Naive thymus-derived CD4-positive, alpha-beta T cell (primary cell): ENCODE results near the gene FKBP14. TPM values are rescaled to one million over a fixed set of nuclear protein-coding genes. Genes with fewer than 3 reads are reported as not detected.

ENCODE experiments used
- ATAC-seq: fragments of 150-1000 bp; cut with Tn5 transposase; 2 replicates; pipeline ENCODE4 v1.10.0; 2021; ENCODE audit warnings: mild to moderate bottlenecking, moderate library complexity
- CTCF ChIA-PET: fragments of 350-600 bp; sonication (Branson Sonifier 250); formaldehyde crosslinking; loops from one replicate; lab custom pipeline; 2021; ENCODE audit warnings: antibody characterized with exemption; lab: Charles Lee
- POLR2A ChIA-PET: fragments of 350-600 bp; sonication (Branson Sonifier 250); formaldehyde crosslinking; loops from one replicate; lab custom pipeline; 2021; ENCODE audit warnings: antibody characterized with exemption, inconsistent platforms; lab: Charles Lee
- DNase-seq, 9 donors: peaks; one replicate each; pipeline versions ENCODE4 v3.0.0 to v3.0.0-alpha.2; 2020 to 2022; ENCODE audit warnings: mixed read lengths in 1 of 9
- H3K27ac ChIP-seq: one replicate; pipeline ENCODE4 v1.7.0; 2013; ENCODE audit warnings: mild to moderate bottlenecking, low read depth, low read length, moderate library complexity
- H3K27me3 ChIP-seq, 2 donors: one replicate each; pipeline ENCODE4 v1.7.0; 2013; ENCODE audit warnings: low read length in 2 of 2, mild to moderate bottlenecking in 2 of 2, moderate library complexity in 2 of 2; ENCODE audit not compliant: control insufficient read depth in 2 of 2, insufficient read depth in 2 of 2
- H3K36me3 ChIP-seq, 3 experiments: 1 replicate in 2 of 3; 2 replicates in 1 of 3; pipeline ENCODE4 v1.7.0; 2013; ENCODE audit warnings: low read length in 3 of 3, mild to moderate bottlenecking in 3 of 3, moderate library complexity in 1 of 3; ENCODE audit not compliant: insufficient read depth in 3 of 3, control insufficient read depth in 2 of 3
- H3K4me1 ChIP-seq, 2 donors: one replicate each; pipeline ENCODE4 v1.7.0; 2013; ENCODE audit warnings: low read length in 2 of 2, mild to moderate bottlenecking in 2 of 2, moderate library complexity in 1 of 2; ENCODE audit not compliant: control insufficient read depth in 2 of 2, insufficient read depth in 2 of 2
- H3K4me3 ChIP-seq: 2 replicates; pipeline ENCODE4 v1.7.0; 2013; ENCODE audit warnings: mild to moderate bottlenecking, low read length
- H3K9me3 ChIP-seq, 3 experiments: 1 replicate in 2 of 3; 2 replicates in 1 of 3; pipeline ENCODE4 v1.7.0; 2013; ENCODE audit warnings: low read length in 3 of 3; ENCODE audit not compliant: control insufficient read depth in 2 of 3
- H3K27ac Mint-ChIP-seq, 9 donors: one replicate each; pipeline ENCODE4 v1.8.0; 2020 to 2022; ENCODE audit warnings: mixed read lengths in 9 of 9, mild to moderate bottlenecking in 8 of 9, moderate library complexity in 5 of 9, inconsistent platforms in 2 of 9
- H3K27me3 Mint-ChIP-seq, 5 donors: one replicate each; pipeline ENCODE4 v1.8.0; 2021 to 2022; ENCODE audit warnings: mixed read lengths in 5 of 5, mild to moderate bottlenecking in 1 of 5
- H3K36me3 Mint-ChIP-seq, 5 donors: one replicate each; pipeline ENCODE4 v1.8.0; 2020 to 2022; ENCODE audit warnings: mixed read lengths in 5 of 5, mild to moderate bottlenecking in 3 of 5, inconsistent platforms in 1 of 5
- H3K4me1 Mint-ChIP-seq, 7 donors: one replicate each; pipeline ENCODE4 v1.8.0; 2020 to 2022; ENCODE audit warnings: mixed read lengths in 7 of 7, mild to moderate bottlenecking in 3 of 7, inconsistent platforms in 1 of 7
- H3K4me3 Mint-ChIP-seq, 10 donors: one replicate each; pipeline ENCODE4 v1.8.0; 2020 to 2022; ENCODE audit warnings: mild to moderate bottlenecking in 10 of 10, mixed read lengths in 10 of 10, moderate library complexity in 6 of 10, inconsistent platforms in 2 of 10
- H3K9me3 Mint-ChIP-seq, 11 donors: one replicate each; pipeline ENCODE4 v1.8.0; 2020 to 2022; ENCODE audit warnings: mixed read lengths in 11 of 11, mild to moderate bottlenecking in 4 of 11, inconsistent platforms in 1 of 11, moderate library complexity in 1 of 11
- intact Hi-C, 2 donors: fragments of 100-400 bp; cut with micrococcal nuclease; formaldehyde crosslinking; loops; one replicate each; pipeline ENCODE4 v1.15.1; 2023
- polyA plus RNA-seq, 2 donors: library from polyadenylated mRNA; unstranded; fragments of 300-500 nt; fragmentation: Illumina TruSeq; gene quantifications; one replicate each; pipeline ENCODE4 v1.2.3, GENCODE V29; 2021
- total RNA-seq, 6 experiments: library from RNA in 5 of 6; stranded (reverse) in 5 of 6; gene quantifications; 1 replicate in 5 of 6; 2 replicates in 1 of 6; pipeline ENCODE4 v1.2.3 and lab custom pipeline; 2021 to 2026

The FKBP14 gene, protein sequence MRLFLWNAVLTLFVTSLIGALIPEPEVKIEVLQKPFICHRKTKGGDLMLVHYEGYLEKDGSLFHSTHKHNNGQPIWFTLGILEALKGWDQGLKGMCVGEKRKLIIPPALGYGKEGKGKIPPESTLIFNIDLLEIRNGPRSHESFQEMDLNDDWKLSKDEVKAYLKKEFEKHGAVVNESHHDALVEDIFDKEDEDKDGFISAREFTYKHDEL
- 1 to 10 TPM; 4.0 to 6.5 (median 5.3) TPM for total RNA-seq
- polyA plus RNA-seq: 1 to 10 TPM; 1.6 TPM
- 5.9 reads per million, percentile 27 among the genes with 10 or more reads in this experiment for total RNA-seq (lab: John Stamatoyannopoulos, UW)

- peak within 1 kb of the TSS; percentile 79 for H3K4me3 ChIP-seq
- Mint-ChIP-seq H3K9me3 (no peaks in the 10 kb centered on the region), H3K27me3 (no peaks in the 10 kb centered on the region), H3K4me1 (peaks cover 28 to 47% (median 40%) of the 10 kb centered on the region in 7 donors), H3K36me3 (peaks cover 0 to 5% (median 0%) of the 10 kb centered on the region in 5 donors), H3K27ac (peak within 1 kb of the TSS; percentile 74 to 94 (median 88)), H3K4me3 (peak within 1 kb of the TSS in 6 of 10 donors; percentile 85 to 98 (median 89))
- ChIA-PET CTCF (interaction anchor here (0.8 kb wide), 1 partner anchor 35 kb away, joined by 6 read pairs; no protein-coding TSS in a partner anchor), POLR2A (interaction anchor here (0.6 to 2.2 kb wide), 3 partner anchors 108 to 258 kb away, joined by 3 to 7 read pairs (median 4); partner anchors contain the start of genes MTURN and ZNRF2)
- peaks cover 0 to 6% (median 0%) of the 10 kb centered on the region in 3 experiments for H3K36me3 ChIP-seq
- H3K27me3 ChIP-seq: no peaks in the 10 kb centered on the region
- peak; percentile 91 for ATAC-seq
- H3K27ac ChIP-seq: peak within 1 kb of the TSS; percentile 69
- intact Hi-C loops: loop anchor here (1.0 to 5.0 kb wide), 13 partner anchors 38 to 1696 kb away; partner anchors contain the start of genes MINDY4 (in 2 of the 2), NOD1 (in 2 of the 2), SCRN1 (in 2 of the 2) and ZNRF2 (in 2 of the 2)
- no peaks in the 10 kb centered on the region for H3K9me3 ChIP-seq
- peak; percentile 70 to 93 (median 89) for DNase-seq
- H3K4me1 ChIP-seq: peaks cover 6 to 20% of the 10 kb centered on the region in 2 donors
These were observed at the start of gene FKBP14 for GRCh38 chr7:30026229-30027064. FKBP14 (minus strand) TSS chr7:30026702; CDS start chr7:30026508, 194 bp downstream.

GRCh38 chr7:30074422-30075030 lies 48.0 kb upstream of the FKBP14 start:
- ATAC-seq (no peak), DNase-seq (peak in 3 of 9 donors; percentile 4 to 16 (median 11))
- intact Hi-C loops: loop anchor here in 1 of 2 donors (1.0 kb wide), 1 partner anchor 196 kb away; no protein-coding TSS in a partner anchor
- no peaks in the 10 kb centered on the region for H3K9me3 ChIP-seq
- no peak overlapping the region for H3K27ac Mint-ChIP-seq
- no peak overlapping the region for H3K4me3 ChIP-seq
- ChIA-PET POLR2A (no interaction called here), CTCF (interaction anchor here (2.4 kb wide), 1 partner anchor 12 kb away, joined by 13 read pairs; no protein-coding TSS in a partner anchor)
- no peaks in the 10 kb centered on the region for H3K27me3 Mint-ChIP-seq
- peaks cover 0 to 12% (median 0%) of the 10 kb centered on the region in 3 experiments for H3K36me3 ChIP-seq
- H3K9me3 Mint-ChIP-seq: no peaks in the 10 kb centered on the region
- no peak overlapping the region for H3K4me3 Mint-ChIP-seq
- H3K27me3 ChIP-seq: no peaks in the 10 kb centered on the region
- peaks cover 2 to 33% (median 22%) of the 10 kb centered on the region in 5 donors for H3K36me3 Mint-ChIP-seq
- no peaks in the 10 kb centered on the region for H3K4me1 Mint-ChIP-seq
- no peaks in the 10 kb centered on the region for H3K4me1 ChIP-seq
- H3K27ac ChIP-seq: no peak overlapping the region

GRCh38 chr7:30072735-30073134 lies 46.2 kb upstream of the FKBP14 start:
- no peaks in the 10 kb centered on the region for H3K4me1 ChIP-seq
- POLR2A ChIA-PET: no interaction called here
- H3K4me3 ChIP-seq: no peak overlapping the region
- no peaks in the 10 kb centered on the region for H3K27me3 ChIP-seq
- H3K36me3 Mint-ChIP-seq: peaks cover 2 to 25% (median 16%) of the 10 kb centered on the region in 5 donors
- ATAC-seq: no peak
- no peak overlapping the region for H3K27ac ChIP-seq
- intact Hi-C loops: loop anchor here in 1 of 2 donors (2.0 kb wide), 1 partner anchor 62 kb away; the partner anchor contains the start of gene MTURN
- H3K9me3 Mint-ChIP-seq: no peaks in the 10 kb centered on the region
- no peak overlapping the region for H3K27ac Mint-ChIP-seq
- DNase-seq: no peak
- CTCF ChIA-PET: interaction anchor here (2.4 kb wide), 1 partner anchor 10 kb away, joined by 13 read pairs; no protein-coding TSS in a partner anchor
- peaks cover 0 to 4% (median 0%) of the 10 kb centered on the region in 3 experiments for H3K36me3 ChIP-seq
- H3K27me3 Mint-ChIP-seq: no peaks in the 10 kb centered on the region
- no peak overlapping the region for H3K4me3 Mint-ChIP-seq
- H3K4me1 Mint-ChIP-seq: no peaks in the 10 kb centered on the region
- H3K9me3 ChIP-seq: no peaks in the 10 kb centered on the region

GRCh38 chr7:30070052-30070451 lies 43.5 kb upstream of the FKBP14 start:
- Mint-ChIP-seq H3K4me1 (no peaks in the 10 kb centered on the region), H3K9me3 (no peaks in the 10 kb centered on the region), H3K36me3 (peaks cover 2 to 27% (median 10%) of the 10 kb centered on the region in 5 donors), H3K27ac (no peak overlapping the region), H3K4me3 (no peak overlapping the region), H3K27me3 (no peaks in the 10 kb centered on the region)
- H3K4me1 ChIP-seq: no peaks in the 10 kb centered on the region
- H3K27me3 ChIP-seq: no peaks in the 10 kb centered on the region
- CTCF ChIA-PET: interaction anchor here (0.6 kb wide), 1 partner anchor 43 kb away, joined by 3 read pairs; no protein-coding TSS in a partner anchor
- ATAC-seq: no peak
- no peaks in the 10 kb centered on the region for H3K9me3 ChIP-seq
- H3K4me3 ChIP-seq: no peak overlapping the region
- POLR2A ChIA-PET: no interaction called here
- no peak overlapping the region for H3K27ac ChIP-seq
- peaks cover 0 to 4% (median 0%) of the 10 kb centered on the region in 3 experiments for H3K36me3 ChIP-seq
- no peak for DNase-seq
- intact Hi-C loops: no loop called here

- Mint-ChIP-seq H3K4me3 (no peak overlapping the region), H3K27ac (no peak overlapping the region), H3K9me3 (no peaks in the 10 kb centered on the region), H3K27me3 (no peaks in the 10 kb centered on the region), H3K4me1 (no peaks in the 10 kb centered on the region), H3K36me3 (peaks cover 2 to 35% (median 10%) of the 10 kb centered on the region in 5 donors)
- ATAC-seq (no peak), DNase-seq (no peak)
- Histone ChIP-seq H3K27ac (no peak overlapping the region), H3K9me3 (no peaks in the 10 kb centered on the region), H3K27me3 (no peaks in the 10 kb centered on the region), H3K4me3 (no peak overlapping the region), H3K36me3 (peaks cover 0 to 4% (median 0%) of the 10 kb centered on the region in 3 experiments), H3K4me1 (no peaks in the 10 kb centered on the region)
- ChIA-PET CTCF (interaction anchor here (0.6 kb wide), 1 partner anchor 111 kb away, joined by 3 read pairs; no protein-coding TSS in a partner anchor), POLR2A (no interaction called here)
- intact Hi-C loops: loop anchor here (10.0 kb wide), 2 partner anchors 346 to 1144 kb away; no protein-coding TSS in a partner anchor
These were observed 42.8 kb upstream of the FKBP14 start for GRCh38 chr7:30069096-30069867.
